Measurements from ENCODE around the gene AP3B1. TPM values are rescaled to one million over a fixed set of nuclear protein-coding genes. Genes with fewer than 3 reads are reported as not detected.
"Not testable (repeated sequence)": the region's sequence is repeated elsewhere in the genome, so short reads cannot be mapped to it uniquely, and the experiment has no call there.

The AP3B1 gene
- total RNA-seq, 2 donors from 2014 or later: 50.4 to 52.6 TPM

- TF ChIP-seq CTCF (IDR thresholded peaks at IDR 0.05): no peak
- DNase-seq (ENCODE audit: low spot score) (no peak), ATAC-seq (ENCODE audit: insufficient number of reproducible peaks, low FRiP score, low read depth) (no peak)
- no peak overlapping the region for H3K27ac ChIP-seq
- H3K9me3 ChIP-seq: no peaks in the 10 kb centered on the region
- no peaks in the 10 kb centered on the region for H3K36me3 ChIP-seq
- no peak overlapping the region for H3K4me3 ChIP-seq
- H3K4me1 ChIP-seq (ENCODE audit: control insufficient read depth in 1 of 2, low read depth in 2 of 2): no peaks in the 10 kb centered on the region
- no peaks in the 10 kb centered on the region for H3K27me3 ChIP-seq (replicated peaks; ENCODE audit: insufficient read depth)
These were observed 104.1 kb downstream of the AP3B1 start for GRCh38 chr5:78190402-78190801.

- H3K9me3 ChIP-seq; H3K4me1 ChIP-seq (ENCODE audit: control insufficient read depth in 1 of 2, low read depth in 2 of 2); H3K27me3 ChIP-seq (replicated peaks; ENCODE audit: insufficient read depth); H3K4me3 ChIP-seq; H3K27ac ChIP-seq; ATAC-seq (ENCODE audit: insufficient number of reproducible peaks, low FRiP score, low read depth); H3K36me3 ChIP-seq; DNase-seq (ENCODE audit: low spot score): not testable (repeated sequence)
These were observed 105.8 kb downstream of the AP3B1 start for GRCh38 chr5:78188681-78189080.

GRCh38 chr5:78187172-78187571 lies 107.3 kb downstream of the AP3B1 start:
- DNase-seq (ENCODE audit: low spot score) (no peak), ATAC-seq (ENCODE audit: insufficient number of reproducible peaks, low FRiP score, low read depth) (no peak)
- no peaks in the 10 kb centered on the region for H3K9me3 ChIP-seq
- no peak for TF ChIP-seq CTCF (IDR thresholded peaks at IDR 0.05)
- H3K36me3 ChIP-seq: no peaks in the 10 kb centered on the region
- H3K27ac ChIP-seq: no peak overlapping the region
- no peaks in the 10 kb centered on the region for H3K4me1 ChIP-seq (ENCODE audit: control insufficient read depth in 1 of 2, low read depth in 2 of 2)
- H3K4me3 ChIP-seq: no peak overlapping the region
- H3K27me3 ChIP-seq (replicated peaks; ENCODE audit: insufficient read depth): no peaks in the 10 kb centered on the region

GRCh38 chr5:78182838-78183237 lies 111.7 kb downstream of the AP3B1 start:
- Histone ChIP-seq H3K4me1 (ENCODE audit: control insufficient read depth in 1 of 2, low read depth in 2 of 2) (no peaks in the 10 kb centered on the region), H3K36me3 (no peaks in the 10 kb centered on the region)
- no peak for DNase-seq (ENCODE audit: low spot score)

GRCh38 chr5:78178356-78178755 lies 116.1 kb downstream of the AP3B1 start:
- Histone ChIP-seq H3K27ac (no peak overlapping the region), H3K4me3 (no peak overlapping the region), H3K36me3 (peaks cover 17% of the 10 kb centered on the region), H3K27me3 (replicated peaks; ENCODE audit: insufficient read depth) (no peaks in the 10 kb centered on the region), H3K9me3 (no peaks in the 10 kb centered on the region), H3K4me1 (ENCODE audit: control insufficient read depth in 1 of 2, low read depth in 2 of 2) (no peaks in the 10 kb centered on the region)
- no peak for TF ChIP-seq CTCF (IDR thresholded peaks at IDR 0.05)
- no peak for DNase-seq (ENCODE audit: low spot score)
- no peak for ATAC-seq (ENCODE audit: insufficient number of reproducible peaks, low FRiP score, low read depth)

More at GRCh38 chr5:78182838-78183237, 111.7 kb downstream of the AP3B1 start:
- ATAC-seq (ENCODE audit: insufficient number of reproducible peaks, low FRiP score, low read depth): no peak
- no peaks in the 10 kb centered on the region for H3K9me3 ChIP-seq
- H3K27me3 ChIP-seq (replicated peaks; ENCODE audit: insufficient read depth): no peaks in the 10 kb centered on the region
- no peak for TF ChIP-seq CTCF (IDR thresholded peaks at IDR 0.05)
- H3K4me3 ChIP-seq: no peak overlapping the region
- H3K27ac ChIP-seq: no peak overlapping the region

GRCh38 chr5:78170335-78170734 lies 124.2 kb downstream of the AP3B1 start:
- H3K36me3 ChIP-seq: peaks cover 17% of the 10 kb centered on the region
- not testable (repeated sequence) for DNase-seq (ENCODE audit: low spot score)

More at GRCh38 chr5:78170335-78170734, 124.2 kb downstream of the AP3B1 start:
- H3K4me1 ChIP-seq (ENCODE audit: control insufficient read depth in 1 of 2, low read depth in 2 of 2); H3K27me3 ChIP-seq (replicated peaks; ENCODE audit: insufficient read depth); H3K9me3 ChIP-seq; ATAC-seq (ENCODE audit: insufficient number of reproducible peaks, low FRiP score, low read depth); H3K4me3 ChIP-seq; H3K27ac ChIP-seq: not testable (repeated sequence)

Data from thoracic aorta (tissue), 2 donors.